Retinal pigment epithelial cell (primary cell): Measurements from ENCODE around the gene CXCR2.
"Not testable (repeated sequence)": the region's sequence is repeated elsewhere in the genome, so short reads cannot be mapped to it uniquely, and the experiment has no call there.

ENCODE experiments used
- DNase-seq: peaks from one replicate; pipeline ENCODE4 v3.0.0-alpha.2; 2010; ENCODE audit warnings: low read depth
- H3K4me3 ChIP-seq: 2 replicates; pipeline ENCODE4 v1.5.1; 2011; ENCODE audit warnings: mild to moderate bottlenecking, low read length, control low read depth, moderate library complexity
- TF ChIP-seq, protein P1 (sequence below): conservative IDR thresholded peaks from 2 replicates; pipeline ENCODE4 v1.5.1; 2011; ENCODE audit warnings: low read depth, low read length, control low read depth, inconsistent platforms

CXCR2 gene

DNA sequence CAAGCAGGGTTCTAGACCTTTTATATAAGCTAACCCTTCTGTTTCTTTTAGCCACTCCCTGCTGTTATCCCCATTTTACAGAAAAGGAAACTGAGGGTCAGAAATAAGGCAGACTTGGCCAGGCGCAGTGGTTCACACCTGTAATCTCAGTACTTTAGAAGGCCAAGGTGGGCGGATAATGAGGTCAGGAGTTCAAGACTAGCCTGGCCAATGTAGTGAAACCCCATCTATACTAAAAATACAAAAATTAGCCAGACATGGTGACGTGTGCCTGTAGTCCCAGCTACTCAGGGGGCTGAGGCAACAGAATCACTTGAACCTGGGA lies 42.5 kb upstream of the CXCR2 start:
- H3K4me3 ChIP-seq: no peak overlapping the region
- DNase-seq: no peak
- TF ChIP-seq, protein P1, sequence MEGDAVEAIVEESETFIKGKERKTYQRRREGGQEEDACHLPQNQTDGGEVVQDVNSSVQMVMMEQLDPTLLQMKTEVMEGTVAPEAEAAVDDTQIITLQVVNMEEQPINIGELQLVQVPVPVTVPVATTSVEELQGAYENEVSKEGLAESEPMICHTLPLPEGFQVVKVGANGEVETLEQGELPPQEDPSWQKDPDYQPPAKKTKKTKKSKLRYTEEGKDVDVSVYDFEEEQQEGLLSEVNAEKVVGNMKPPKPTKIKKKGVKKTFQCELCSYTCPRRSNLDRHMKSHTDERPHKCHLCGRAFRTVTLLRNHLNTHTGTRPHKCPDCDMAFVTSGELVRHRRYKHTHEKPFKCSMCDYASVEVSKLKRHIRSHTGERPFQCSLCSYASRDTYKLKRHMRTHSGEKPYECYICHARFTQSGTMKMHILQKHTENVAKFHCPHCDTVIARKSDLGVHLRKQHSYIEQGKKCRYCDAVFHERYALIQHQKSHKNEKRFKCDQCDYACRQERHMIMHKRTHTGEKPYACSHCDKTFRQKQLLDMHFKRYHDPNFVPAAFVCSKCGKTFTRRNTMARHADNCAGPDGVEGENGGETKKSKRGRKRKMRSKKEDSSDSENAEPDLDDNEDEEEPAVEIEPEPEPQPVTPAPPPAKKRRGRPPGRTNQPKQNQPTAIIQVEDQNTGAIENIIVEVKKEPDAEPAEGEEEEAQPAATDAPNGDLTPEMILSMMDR: no peak

DNA sequence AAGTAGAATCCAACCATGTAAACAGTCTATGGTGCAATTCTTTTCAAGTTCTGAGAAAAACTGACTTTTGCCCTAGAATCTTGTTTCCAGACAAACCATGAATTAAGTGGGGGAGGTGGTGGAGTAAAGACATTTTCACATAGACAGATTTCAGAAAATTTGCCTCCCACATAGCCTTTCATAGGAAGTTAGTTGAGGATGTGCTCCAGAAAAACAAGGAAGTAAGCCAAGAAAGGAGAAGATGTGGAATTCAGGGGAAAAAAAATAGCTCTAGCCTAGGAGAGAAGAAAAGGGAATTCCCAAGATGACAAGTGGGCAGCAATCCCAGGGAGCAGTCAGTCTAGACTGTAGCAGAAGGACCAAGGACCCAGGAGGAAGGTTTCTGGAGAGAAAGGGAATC lies 39.4 kb upstream of the CXCR2 start:
- TF ChIP-seq, protein P1: no peak
- no peak for DNase-seq
- no peak overlapping the region for H3K4me3 ChIP-seq

DNA sequence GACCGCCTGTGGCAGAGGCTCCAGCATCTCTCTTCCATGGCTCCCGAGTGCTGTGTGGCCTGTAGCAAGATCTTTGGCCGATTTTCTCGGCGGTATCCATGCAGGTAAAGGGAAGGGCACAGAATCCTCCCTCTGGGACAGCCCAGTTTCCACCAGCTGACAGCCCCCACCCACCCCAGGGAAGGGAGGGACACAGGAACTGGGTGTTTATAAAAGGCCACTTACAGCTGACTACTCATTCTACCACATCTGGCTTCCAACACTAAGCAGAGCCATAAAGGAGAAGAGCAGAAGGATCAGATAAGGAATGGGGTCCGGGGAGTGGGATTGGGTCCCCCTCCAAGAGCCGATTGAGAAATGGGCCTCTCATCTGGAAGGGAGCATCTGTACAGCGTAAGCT lies 36.6 kb upstream of the CXCR2 start:
- TF ChIP-seq, protein P1: no peak
- DNase-seq: no peak
- no peak overlapping the region for H3K4me3 ChIP-seq

DNA sequence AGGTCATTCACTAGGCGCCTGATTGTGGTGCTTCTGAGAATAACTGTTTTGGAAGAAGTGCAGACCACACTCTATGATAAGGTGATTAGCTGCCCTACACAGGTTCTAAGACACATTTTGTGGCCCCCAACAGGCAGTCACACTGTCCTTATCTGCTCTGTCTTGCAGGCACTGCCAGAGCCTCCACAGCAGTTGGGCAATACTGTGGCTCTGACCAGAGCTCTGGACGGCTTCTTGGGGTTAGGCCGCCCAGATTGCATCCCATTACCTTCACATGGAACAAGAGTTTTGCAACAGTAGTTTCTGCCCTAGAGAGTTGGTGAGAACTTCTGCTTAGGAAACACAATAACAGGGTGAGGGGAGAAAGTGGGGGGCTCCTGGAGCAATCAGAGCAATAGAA lies 34.1 kb upstream of the CXCR2 start:
- no peak overlapping the region for H3K4me3 ChIP-seq
- TF ChIP-seq, protein P1: no peak
- no peak for DNase-seq

DNA sequence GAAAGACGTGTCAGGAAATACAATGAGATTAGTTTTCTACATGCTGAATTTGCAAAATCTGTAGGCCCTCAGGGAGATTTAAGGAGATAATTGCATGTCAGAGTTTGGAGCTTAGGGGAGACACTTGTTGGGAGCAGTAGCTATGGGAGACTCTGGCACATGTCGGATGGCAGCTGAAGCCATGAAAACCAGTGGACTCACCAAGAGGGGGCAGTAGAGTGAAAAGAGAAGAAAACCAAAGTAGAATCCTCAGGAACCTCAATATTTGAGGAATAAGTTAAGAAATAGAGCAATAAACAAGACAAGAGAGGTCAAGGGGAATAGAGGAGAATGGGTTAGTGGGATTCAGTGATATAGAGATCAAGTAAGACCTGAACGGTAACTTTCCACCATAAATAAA lies 31.9 kb upstream of the CXCR2 start:
- no peak for DNase-seq
- TF ChIP-seq, protein P1: peak; percentile 24
- no peak overlapping the region for H3K4me3 ChIP-seq

DNA sequence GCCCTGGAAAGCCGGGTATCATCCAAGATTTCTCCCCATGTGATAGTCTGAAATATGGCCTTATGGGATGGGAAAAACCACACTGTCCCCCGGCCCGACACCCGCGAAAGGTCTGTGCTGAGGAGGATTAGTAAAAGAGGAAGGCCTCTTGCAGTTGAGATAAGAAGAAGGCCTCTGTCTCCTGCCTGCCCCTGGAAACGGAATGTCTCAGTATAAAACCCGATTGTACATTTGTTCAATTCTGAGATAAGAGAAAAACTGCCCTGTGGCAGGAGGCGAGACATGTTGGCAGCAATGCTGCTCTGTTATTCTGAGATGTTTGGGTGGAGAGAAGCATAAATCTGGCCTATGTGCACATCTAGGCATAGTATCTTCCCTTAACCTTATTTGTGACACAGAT lies 30.0 kb upstream of the CXCR2 start:
- H3K4me3 ChIP-seq: no peak overlapping the region
- DNase-seq: no peak
- TF ChIP-seq, protein P1: no peak

DNA sequence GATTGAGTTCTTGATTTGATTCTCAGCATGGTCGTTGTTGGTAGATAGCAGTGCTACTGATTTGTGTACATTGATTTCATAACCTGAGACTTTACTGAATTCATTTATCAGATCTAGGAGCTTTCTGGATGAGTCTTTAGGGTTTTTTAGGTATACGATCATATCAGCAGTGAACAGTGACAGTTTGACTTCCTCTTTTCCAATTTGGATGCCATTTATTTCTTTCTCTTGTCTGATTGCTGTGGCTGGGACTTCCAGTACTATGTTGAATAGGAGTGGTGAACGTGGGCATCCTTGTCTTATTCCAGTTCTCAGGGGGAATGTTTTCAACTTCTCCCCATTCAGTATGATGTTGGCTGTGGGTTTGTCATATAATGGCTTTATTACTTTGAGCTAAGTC lies 27.9 kb upstream of the CXCR2 start:
- TF ChIP-seq, protein P1: no peak
- no peak overlapping the region for H3K4me3 ChIP-seq
- DNase-seq: no peak

DNA sequence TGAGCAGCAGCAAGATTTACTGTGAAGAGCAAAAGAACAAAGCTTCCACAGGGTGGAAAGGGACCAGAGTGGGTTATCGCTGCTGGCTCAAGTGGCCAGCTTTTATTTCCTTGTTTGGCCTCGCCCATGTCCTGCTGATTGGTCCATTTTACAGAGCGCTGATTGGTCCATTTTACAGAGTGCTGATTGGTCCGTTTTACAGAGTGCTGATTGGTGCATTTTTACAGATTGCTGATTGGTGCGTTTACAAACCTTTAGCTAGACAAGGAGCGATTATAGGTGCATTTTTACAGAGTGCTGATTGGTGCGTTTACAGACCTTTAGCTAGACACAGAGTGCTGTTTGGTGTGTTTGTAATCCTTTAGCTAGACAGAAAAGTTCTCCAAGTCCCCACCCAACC lies 17.0 kb upstream of the CXCR2 start:
- DNase-seq, H3K4me3 ChIP-seq: not testable (repeated sequence)

DNA sequence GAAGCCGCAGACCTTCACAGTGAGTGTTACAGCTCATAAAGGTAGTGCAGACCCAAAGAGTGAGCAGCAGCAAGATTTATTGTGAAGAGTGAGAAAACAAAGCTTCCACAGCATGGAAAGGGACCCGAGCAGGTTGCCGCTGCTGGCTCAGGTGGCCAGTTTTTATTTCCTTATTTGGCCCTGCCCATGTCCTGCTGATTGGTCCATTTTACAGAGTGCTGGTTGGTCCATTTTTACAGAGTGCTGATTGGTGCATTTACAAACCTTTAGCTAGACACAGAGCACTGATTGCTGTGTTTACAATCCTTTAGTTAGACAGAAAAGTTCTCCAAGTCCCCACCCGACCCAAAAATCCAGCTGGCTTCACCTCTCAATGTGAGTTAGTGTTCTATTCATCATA lies 4.0 kb upstream of the CXCR2 start:
- not testable (repeated sequence) for DNase-seq, H3K4me3 ChIP-seq

DNA sequence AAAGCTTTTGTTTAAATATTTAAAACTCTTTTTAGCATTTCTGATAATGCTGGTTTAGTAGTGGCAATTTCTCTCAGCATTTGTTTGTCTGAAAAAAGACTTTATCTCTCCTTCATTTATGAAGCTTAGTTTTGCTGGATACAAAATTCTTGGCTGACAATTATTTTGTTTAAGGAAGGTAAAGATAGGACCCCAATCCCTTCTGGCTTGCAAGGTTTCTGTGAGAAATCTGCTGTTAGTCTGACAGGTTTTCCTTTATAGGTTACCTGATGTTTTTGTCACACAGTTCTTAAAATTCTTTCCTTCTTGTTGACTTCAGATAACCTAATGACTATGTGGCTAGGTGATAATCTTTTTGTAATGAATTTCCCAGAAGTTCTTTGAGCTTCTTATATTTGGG lies 3.5 kb upstream of the CXCR2 start:
- not testable (repeated sequence) for H3K4me3 ChIP-seq, DNase-seq
